Measurements from ENCODE around the gene BPIFB1. TPM values are rescaled to one million over a fixed set of nuclear protein-coding genes. Genes with fewer than 3 reads are reported as not detected.

The BPIFB1 gene, protein sequence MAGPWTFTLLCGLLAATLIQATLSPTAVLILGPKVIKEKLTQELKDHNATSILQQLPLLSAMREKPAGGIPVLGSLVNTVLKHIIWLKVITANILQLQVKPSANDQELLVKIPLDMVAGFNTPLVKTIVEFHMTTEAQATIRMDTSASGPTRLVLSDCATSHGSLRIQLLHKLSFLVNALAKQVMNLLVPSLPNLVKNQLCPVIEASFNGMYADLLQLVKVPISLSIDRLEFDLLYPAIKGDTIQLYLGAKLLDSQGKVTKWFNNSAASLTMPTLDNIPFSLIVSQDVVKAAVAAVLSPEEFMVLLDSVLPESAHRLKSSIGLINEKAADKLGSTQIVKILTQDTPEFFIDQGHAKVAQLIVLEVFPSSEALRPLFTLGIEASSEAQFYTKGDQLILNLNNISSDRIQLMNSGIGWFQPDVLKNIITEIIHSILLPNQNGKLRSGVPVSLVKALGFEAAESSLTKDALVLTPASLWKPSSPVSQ
- total RNA-seq (ENCODE audit: low replicate concordance) = not detected in 2 replicates

DNA sequence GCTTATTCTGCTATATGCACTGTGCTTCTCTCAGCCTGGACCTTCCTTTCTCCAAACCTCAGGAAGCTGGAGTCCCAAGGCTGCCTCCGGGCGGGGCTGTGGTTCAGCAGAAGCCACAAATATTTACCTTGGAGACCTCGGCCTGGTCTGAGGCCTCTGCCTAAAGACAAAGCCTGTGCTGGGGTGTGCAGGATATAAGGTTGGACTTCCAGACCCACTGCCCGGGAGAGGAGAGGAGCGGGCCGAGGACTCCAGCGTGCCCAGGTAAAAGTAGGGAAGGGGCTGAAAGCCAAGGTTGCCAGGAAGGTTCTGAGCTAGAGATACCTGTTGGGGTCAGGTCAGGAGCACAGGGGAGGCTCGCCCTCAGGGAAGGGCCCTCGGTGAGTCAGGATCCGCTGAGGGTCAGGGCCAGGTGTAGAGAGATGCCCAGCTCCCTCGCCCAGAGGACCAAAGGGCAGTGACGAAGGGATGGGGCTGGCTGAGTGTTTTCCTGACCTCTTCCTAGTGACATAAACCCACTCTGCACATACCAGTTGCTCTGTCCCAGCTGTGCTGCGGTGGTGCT, at the start of gene BPIFB1:
Gene BPIFB1, plus strand, starts transcription at position 224 of the 565 bp plus-strand sequence. CDS start 2,860 bp downstream, outside the sequence.
- Mint-ChIP-seq H3K36me3 (no peaks in the 10 kb centered on the region), H3K4me3 (no peak within 1 kb of the TSS), H3K9me3 (no peaks in the 10 kb centered on the region), H3K4me1 (peaks cover 7% of the 10 kb centered on the region), H3K27ac (no peak within 1 kb of the TSS), H3K27me3 (ENCODE audit: insufficient read depth, low read depth) (peaks cover 16% of the 10 kb centered on the region)
- Histone ChIP-seq H3K79me2 (ENCODE audit: low read depth) (no peaks in the 10 kb centered on the region), H3K4me2 (no peak within 1 kb of the TSS), H2AFZ (replicated peaks) (no peak within 1 kb of the TSS), H3K9ac (no peak within 1 kb of the TSS), H3K36me3 (no peaks in the 10 kb centered on the region), H3K27me3 (no peaks in the 10 kb centered on the region), H3K4me3 (no peak within 1 kb of the TSS), H3K4me1 (peaks cover 5% of the 10 kb centered on the region), H4K20me1 (ENCODE audit: low read depth) (no peaks in the 10 kb centered on the region), H3F3A (ENCODE audit: low read depth) (no peaks in the 10 kb centered on the region), H3K27ac (no peak within 1 kb of the TSS), H3K9me3 (ENCODE audit: low read depth) (no peaks in the 10 kb centered on the region)
- TF ChIP-seq, protein P1, sequence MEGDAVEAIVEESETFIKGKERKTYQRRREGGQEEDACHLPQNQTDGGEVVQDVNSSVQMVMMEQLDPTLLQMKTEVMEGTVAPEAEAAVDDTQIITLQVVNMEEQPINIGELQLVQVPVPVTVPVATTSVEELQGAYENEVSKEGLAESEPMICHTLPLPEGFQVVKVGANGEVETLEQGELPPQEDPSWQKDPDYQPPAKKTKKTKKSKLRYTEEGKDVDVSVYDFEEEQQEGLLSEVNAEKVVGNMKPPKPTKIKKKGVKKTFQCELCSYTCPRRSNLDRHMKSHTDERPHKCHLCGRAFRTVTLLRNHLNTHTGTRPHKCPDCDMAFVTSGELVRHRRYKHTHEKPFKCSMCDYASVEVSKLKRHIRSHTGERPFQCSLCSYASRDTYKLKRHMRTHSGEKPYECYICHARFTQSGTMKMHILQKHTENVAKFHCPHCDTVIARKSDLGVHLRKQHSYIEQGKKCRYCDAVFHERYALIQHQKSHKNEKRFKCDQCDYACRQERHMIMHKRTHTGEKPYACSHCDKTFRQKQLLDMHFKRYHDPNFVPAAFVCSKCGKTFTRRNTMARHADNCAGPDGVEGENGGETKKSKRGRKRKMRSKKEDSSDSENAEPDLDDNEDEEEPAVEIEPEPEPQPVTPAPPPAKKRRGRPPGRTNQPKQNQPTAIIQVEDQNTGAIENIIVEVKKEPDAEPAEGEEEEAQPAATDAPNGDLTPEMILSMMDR (IDR thresholded peaks at IDR 0.05) = no peak
- no peak for TF ChIP-seq EZH2 (IDR thresholded peaks at IDR 0.05)
- TF ChIP-seq EZH2phosphoT487 (IDR thresholded peaks at IDR 0.05) = no peak
- no peak for DNase-seq (ENCODE audit: low spot score)

DNA sequence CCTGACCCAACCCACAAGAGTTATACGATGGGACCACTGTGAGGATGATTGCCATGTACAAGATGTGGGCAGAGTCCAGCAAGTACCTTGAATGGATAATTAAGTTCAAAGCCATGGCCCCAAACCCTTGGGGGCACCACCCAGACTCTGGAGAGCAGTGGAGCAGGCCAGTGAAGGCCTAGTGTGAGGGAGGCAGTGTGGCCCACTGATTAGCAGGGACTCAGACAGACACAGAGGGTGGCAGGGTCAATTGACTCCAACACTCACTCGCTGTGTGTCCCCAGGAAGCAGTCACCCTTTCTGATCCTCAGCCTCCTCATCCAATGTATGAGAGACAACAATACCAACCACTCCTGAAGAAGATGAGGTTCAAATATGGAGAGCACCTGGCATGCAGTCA, 49.0 kb upstream of the BPIFB1 start:
- H3K9ac ChIP-seq = no peak overlapping the region
- no peaks in the 10 kb centered on the region for H3K4me1 ChIP-seq
- H3K27me3 ChIP-seq = peaks cover 20% of the 10 kb centered on the region
- H3K27ac Mint-ChIP-seq = no peak overlapping the region
- no peaks in the 10 kb centered on the region for H3K4me1 Mint-ChIP-seq
- H3K79me2 ChIP-seq (ENCODE audit: low read depth) = no peaks in the 10 kb centered on the region
- no peak overlapping the region for H3K4me3 Mint-ChIP-seq
- no peak overlapping the region for H3K27ac ChIP-seq
- H4K20me1 ChIP-seq (ENCODE audit: low read depth) = no peaks in the 10 kb centered on the region
- no peak for DNase-seq (ENCODE audit: low spot score)
- H2AFZ ChIP-seq (replicated peaks) = no peak overlapping the region
- H3K36me3 ChIP-seq = no peaks in the 10 kb centered on the region
- H3K4me2 ChIP-seq = no peak overlapping the region
- no peak overlapping the region for H3K4me3 ChIP-seq
- H3F3A ChIP-seq (ENCODE audit: low read depth) = no peaks in the 10 kb centered on the region
- H3K9me3 ChIP-seq (ENCODE audit: low read depth) = no peaks in the 10 kb centered on the region
- no peak for TF ChIP-seq EZH2 (IDR thresholded peaks at IDR 0.05)
- TF ChIP-seq, protein P1 (IDR thresholded peaks at IDR 0.05) = no peak
- no peak for TF ChIP-seq EZH2phosphoT487 (IDR thresholded peaks at IDR 0.05)
- H3K27me3 Mint-ChIP-seq (ENCODE audit: insufficient read depth, low read depth) = peaks cover 10% of the 10 kb centered on the region
- H3K36me3 Mint-ChIP-seq = no peaks in the 10 kb centered on the region
- no peaks in the 10 kb centered on the region for H3K9me3 Mint-ChIP-seq

DNA sequence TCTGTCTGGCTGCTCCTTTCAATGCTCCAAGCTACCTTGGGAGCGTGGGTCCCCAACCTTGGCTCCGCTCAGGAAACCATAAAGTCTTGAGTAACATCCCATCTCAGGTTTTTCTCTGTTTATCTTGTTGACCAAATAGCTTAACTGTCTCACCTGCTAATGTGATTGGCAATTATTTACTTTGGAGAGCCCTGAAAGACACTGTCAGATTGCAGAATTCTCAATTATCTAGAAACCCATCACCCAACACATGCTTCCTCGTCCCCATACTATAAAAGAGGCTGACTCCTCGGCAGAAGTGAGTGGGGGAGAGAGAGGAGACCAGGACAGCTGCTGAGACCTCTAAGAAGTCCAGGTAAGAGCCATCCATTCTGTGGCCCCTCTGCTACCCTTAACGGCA, 47.3 kb upstream of the BPIFB1 start, which contains the start of gene BPIFA1:
Gene BPIFA1, plus strand, starts transcription at position 301 of the 400 bp plus-strand sequence. CDS start 1,716 bp downstream, outside the sequence.
- H4K20me1 ChIP-seq (ENCODE audit: low read depth) = no peaks in the 10 kb centered on the region
- no peak within 1 kb of the TSS for H3K27ac ChIP-seq
- no peaks in the 10 kb centered on the region for H3K4me1 ChIP-seq
- Mint-ChIP-seq H3K36me3 (no peaks in the 10 kb centered on the region), H3K4me1 (no peaks in the 10 kb centered on the region), H3K27ac (no peak within 1 kb of the TSS), H3K9me3 (no peaks in the 10 kb centered on the region), H3K4me3 (no peak within 1 kb of the TSS), H3K27me3 (ENCODE audit: insufficient read depth, low read depth) (peaks cover 10% of the 10 kb centered on the region)
- H3K9me3 ChIP-seq (ENCODE audit: low read depth) = no peaks in the 10 kb centered on the region
- no peak within 1 kb of the TSS for H2AFZ ChIP-seq (replicated peaks)
- H3F3A ChIP-seq (ENCODE audit: low read depth) = no peaks in the 10 kb centered on the region
- no peak within 1 kb of the TSS for H3K4me3 ChIP-seq
- no peaks in the 10 kb centered on the region for H3K79me2 ChIP-seq (ENCODE audit: low read depth)
- H3K27me3 ChIP-seq = peaks cover 20% of the 10 kb centered on the region
- H3K4me2 ChIP-seq = no peak within 1 kb of the TSS
- TF ChIP-seq EZH2 (IDR thresholded peaks at IDR 0.05) = no peak
- TF ChIP-seq, protein P1 (IDR thresholded peaks at IDR 0.05) = no peak
- TF ChIP-seq EZH2phosphoT487 (IDR thresholded peaks at IDR 0.05) = no peak
- no peak for DNase-seq (ENCODE audit: low spot score)
- H3K36me3 ChIP-seq = no peaks in the 10 kb centered on the region
- no peak within 1 kb of the TSS for H3K9ac ChIP-seq

All from neural progenitor cell (in vitro differentiated cells).